ENCODE results near the gene ZFYVE1.
A peak's percentile ranks its signal among the peaks of the same experiment; 100 is the strongest.

ZFYVE1 gene

GRCh38 chr14:72952171-72952570, 74.7 kb downstream of the ZFYVE1 start:
- DNase-seq: no peak

- DNase-seq: peak; percentile 7
These were observed 78.3 kb downstream of the ZFYVE1 start for GRCh38 chr14:72948481-72949138.

DNA sequence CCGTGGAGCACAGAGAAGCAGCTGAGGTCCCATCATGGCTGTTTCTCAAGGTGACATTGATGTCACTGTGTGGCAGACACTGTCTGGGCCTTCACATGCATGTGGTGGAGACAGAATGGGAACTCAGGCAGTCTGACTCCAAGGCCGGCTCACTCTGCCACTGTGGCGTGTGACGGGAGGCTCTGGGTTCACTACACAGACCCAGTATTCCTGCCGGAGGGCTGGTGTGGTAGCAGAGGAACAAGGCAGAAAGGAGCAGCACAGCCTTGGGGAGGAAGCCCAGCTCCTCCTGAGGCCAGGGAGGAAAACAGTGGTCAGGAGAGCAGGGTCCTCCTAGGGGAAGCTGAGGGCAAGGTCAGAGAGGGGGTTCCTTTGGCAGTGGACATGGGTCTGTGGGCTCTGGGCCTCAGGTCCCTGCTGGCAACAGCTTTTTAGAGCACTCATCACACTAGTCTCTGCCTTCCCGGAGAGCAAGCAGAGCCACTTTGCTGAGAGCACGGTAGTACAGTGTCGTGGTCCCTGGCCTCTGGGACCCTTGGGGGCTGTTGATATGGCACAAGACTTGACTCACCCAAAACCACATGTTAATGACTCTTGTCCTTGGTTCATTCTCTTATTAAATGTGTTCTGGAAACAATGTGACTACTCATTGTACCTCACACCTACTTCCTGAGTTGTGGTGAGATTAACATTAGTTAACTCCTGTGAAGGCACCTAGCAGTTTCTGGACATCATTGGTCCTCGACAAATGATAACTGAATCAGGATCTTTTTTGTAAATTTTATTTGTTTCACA, 79.3 kb downstream of the ZFYVE1 start:
- no peak for DNase-seq

GRCh38 chr14:72946491-72946890, 80.4 kb downstream of the ZFYVE1 start:
- DNase-seq: no peak

GRCh38 chr14:72945356-72946027, 81.4 kb downstream of the ZFYVE1 start:
- DNase-seq: no peak

GRCh38 chr14:72943876-72944430, 83.0 kb downstream of the ZFYVE1 start:
- DNase-seq: no peak

GRCh38 chr14:72942934-72943333, 84.0 kb downstream of the ZFYVE1 start:
- no peak for DNase-seq

DNA sequence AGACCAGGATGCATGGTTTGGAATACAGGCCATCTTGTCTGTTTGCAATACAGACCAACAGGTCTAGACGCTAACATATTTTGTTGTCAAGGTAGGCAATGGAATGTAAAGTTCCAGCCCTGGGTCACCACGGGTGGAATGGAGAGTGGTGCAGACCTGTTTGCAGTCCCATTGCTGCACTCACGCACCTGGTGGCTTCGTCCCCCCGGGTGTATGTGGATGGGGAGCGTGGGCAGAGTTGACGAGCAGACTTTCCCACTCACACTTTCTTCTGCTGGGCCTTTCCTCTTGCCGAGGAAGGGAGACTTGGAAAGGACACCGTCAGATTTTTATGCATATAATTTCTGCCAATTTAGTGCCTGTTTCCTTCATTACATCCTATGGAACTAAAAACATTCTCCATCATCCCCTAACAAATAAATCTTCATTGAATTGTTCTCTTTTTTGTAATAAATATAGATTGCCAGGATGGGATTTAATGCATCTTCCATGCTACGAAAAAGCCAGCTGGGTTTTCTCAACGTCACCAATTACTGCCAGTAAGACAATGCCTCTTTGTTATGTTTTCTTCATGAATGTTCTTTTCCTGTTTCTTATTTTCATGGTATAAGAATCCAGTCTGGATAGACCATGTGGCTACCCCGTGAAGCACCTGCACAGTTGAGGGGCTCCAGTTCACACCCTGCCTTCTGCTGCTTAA, 85.5 kb downstream of the ZFYVE1 start:
- DNase-seq: no peak

DNA sequence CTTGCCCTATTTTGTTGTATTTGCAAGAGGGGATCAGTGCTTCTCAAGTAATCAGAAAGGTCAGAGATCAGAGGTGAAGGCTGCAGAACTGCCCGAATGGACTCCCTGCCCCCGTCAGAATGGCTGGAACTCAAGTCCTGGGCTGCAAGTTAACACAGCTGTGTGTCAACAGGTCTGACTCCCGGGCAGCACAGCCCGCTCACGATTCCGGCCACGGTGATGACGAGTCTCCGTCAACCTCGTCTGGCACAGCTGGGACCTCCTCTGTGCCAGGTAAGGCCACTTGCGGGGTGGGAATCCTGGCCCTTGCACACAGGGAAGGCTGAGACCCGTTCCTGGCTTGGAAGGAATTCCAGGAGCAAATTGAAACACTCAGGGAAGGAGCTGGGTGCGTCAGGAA, 87.3 kb downstream of the ZFYVE1 start:
- DNase-seq: no peak

DNA sequence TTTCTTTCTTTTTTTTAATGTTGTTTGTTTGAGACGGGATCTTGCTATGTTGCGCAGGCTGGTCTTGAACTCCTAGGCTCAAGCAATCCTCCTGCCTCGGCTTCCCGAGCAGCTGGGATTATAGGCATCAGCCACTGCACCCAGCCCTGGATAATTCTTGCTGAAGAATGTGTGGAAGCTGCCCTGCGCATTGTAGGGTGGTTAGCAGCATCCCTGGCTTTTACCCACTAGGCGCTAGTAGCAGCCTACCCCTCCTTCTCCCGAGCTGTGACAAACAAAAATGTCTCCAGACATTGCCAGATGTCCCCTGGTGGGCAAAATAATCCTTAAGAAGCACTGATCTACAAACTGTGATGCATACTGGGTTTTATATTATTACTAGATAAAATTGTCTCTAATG, 94.0 kb downstream of the ZFYVE1 start:
- DNase-seq: no peak

- DNase-seq: no peak
These were observed 97.4 kb downstream of the ZFYVE1 start for GRCh38 chr14:72929316-72930080.

- no peak for DNase-seq
These were observed 98.0 kb downstream of the ZFYVE1 start for GRCh38 chr14:72928872-72929271.

GRCh38 chr14:72926292-72927028, 100.4 kb downstream of the ZFYVE1 start, which contains the start of gene DCAF4:
Gene DCAF4 (plus strand): TSS chr14:72926464. CDS start chr14:72937979, 11,515 bp downstream.
- peak; percentile 95 for DNase-seq

GRCh38 chr14:72925815-72926291, 101.1 kb downstream of the ZFYVE1 start:
- no peak for DNase-seq

GRCh38 chr14:72925171-72925759, 101.6 kb downstream of the ZFYVE1 start:
- DNase-seq: no peak

DNA sequence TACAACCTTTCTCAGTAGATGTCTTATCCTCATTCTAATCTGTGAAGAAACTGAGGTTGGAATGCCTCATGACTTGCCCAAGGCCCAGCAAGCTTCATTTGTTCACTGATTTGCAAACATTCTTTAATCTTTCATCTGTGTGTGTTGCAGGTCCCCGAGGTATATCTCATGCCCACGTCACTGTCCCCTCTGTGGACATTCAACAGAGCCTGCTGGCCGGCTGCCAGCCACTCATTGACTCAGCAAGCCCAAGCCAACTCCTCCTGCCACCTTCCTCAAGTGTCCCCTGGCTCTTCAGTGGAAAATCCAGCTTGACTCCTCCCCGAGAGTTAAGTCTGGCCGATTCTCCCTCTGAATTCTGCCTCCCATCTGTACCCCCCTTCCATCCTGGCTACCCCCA, 102.6 kb downstream of the ZFYVE1 start:
- DNase-seq: no peak

DNA sequence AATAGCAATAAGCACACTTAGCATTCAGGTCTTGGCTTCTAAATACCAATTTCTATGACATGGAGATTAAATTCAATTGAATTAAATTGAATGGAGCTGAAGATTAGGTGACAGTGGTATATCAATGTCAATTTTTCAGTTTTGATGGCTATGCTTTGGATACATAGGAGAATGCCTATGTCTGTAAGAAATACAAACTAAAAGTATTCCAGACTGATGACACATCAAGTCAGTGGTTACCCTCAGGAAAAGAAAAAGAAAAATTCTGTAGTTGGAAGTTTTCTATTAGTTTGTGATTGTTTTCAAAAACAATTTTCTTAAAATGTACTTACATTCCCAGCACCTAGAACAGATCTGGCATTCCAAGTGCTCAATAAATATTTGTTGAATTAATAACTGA, 105.5 kb downstream of the ZFYVE1 start:
- DNase-seq: no peak

GRCh38 chr14:72920008-72920407, 106.9 kb downstream of the ZFYVE1 start:
- no peak for DNase-seq

Measured in NCI-H1092 (cell line).